H9 (cell line): Measurements from ENCODE around the gene WDR12. TPM values are rescaled to one million over a fixed set of nuclear protein-coding genes. Genes with fewer than 3 reads are reported as not detected.

Experiments used
- DNase-seq: peaks from one replicate; pipeline ENCODE4 v3.0.0-alpha.2; 2017
- H2AFZ ChIP-seq: one replicate; pipeline ENCODE4 v1.6.1; 2013; ENCODE audit warnings: mild to moderate bottlenecking, low read length, control low read depth, moderate library complexity
- H2AK5ac ChIP-seq: 2 replicates; pipeline ENCODE4 v1.6.1; 2013; ENCODE audit warnings: low read length, control low read depth, mixed read lengths; ENCODE audit not compliant: insufficient read length
- H2BK120ac ChIP-seq: one replicate; pipeline ENCODE4 v1.6.1; 2013; ENCODE audit warnings: low read depth, mild to moderate bottlenecking, low read length, control low read depth, inconsistent platforms; ENCODE audit not compliant: poor library complexity, severe bottlenecking
- H2BK12ac ChIP-seq: 2 replicates; pipeline ENCODE4 v1.6.1; 2013; ENCODE audit warnings: low read length, control low read depth, mixed read lengths, low read depth; ENCODE audit not compliant: insufficient read length
- H2BK15ac ChIP-seq: 2 replicates; pipeline ENCODE4 v1.6.1; 2013; ENCODE audit warnings: low read depth, low read length, control low read depth
- H2BK20ac ChIP-seq: one replicate; pipeline ENCODE4 v1.6.1; 2013; ENCODE audit warnings: low read depth, mild to moderate bottlenecking, low read length, control low read depth, inconsistent platforms; ENCODE audit not compliant: poor library complexity, severe bottlenecking
- H2BK5ac ChIP-seq: 2 replicates; pipeline ENCODE4 v1.6.1; 2013; ENCODE audit warnings: low read length, control low read depth, mixed read lengths; ENCODE audit not compliant: insufficient read length
- H3K14ac ChIP-seq: 2 replicates; pipeline ENCODE4 v1.6.1; 2013; ENCODE audit warnings: low read length, control low read depth; ENCODE audit not compliant: insufficient read depth
- H3K18ac ChIP-seq: 2 replicates; pipeline ENCODE4 v1.6.1; 2013; ENCODE audit warnings: low read depth, mild to moderate bottlenecking, mixed read lengths, low read length, control low read depth; ENCODE audit not compliant: insufficient read length
- H3K23ac ChIP-seq: 2 replicates; pipeline ENCODE4 v1.6.1; 2013; ENCODE audit warnings: low read length, control low read depth, mixed read lengths, low read depth; ENCODE audit not compliant: insufficient read length
- H3K23me2 ChIP-seq: 2 replicates; pipeline ENCODE4 v1.6.1; 2013; ENCODE audit warnings: low read depth, mild to moderate bottlenecking, mixed read lengths, low read length, control low read depth; ENCODE audit not compliant: insufficient read length, poor library complexity, severe bottlenecking
- H3K27ac ChIP-seq: 2 replicates; pipeline ENCODE4 v1.5.1; 2013; ENCODE audit warnings: low read length, control low read depth, mixed read lengths, low read depth; ENCODE audit not compliant: insufficient read length
- H3K27me3 ChIP-seq: 2 replicates; pipeline ENCODE4 v1.6.1; 2013; ENCODE audit warnings: low read length, control low read depth, inconsistent platforms; ENCODE audit not compliant: insufficient read depth
- H3K4ac ChIP-seq: 2 replicates; pipeline ENCODE4 v1.6.1; 2013; ENCODE audit warnings: low read depth, mild to moderate bottlenecking, control low read depth, inconsistent platforms, low read length, moderate library complexity
- H3K4me1 ChIP-seq: 2 replicates; pipeline ENCODE4 v1.6.1; 2013; ENCODE audit warnings: low read length, control low read depth, inconsistent platforms; ENCODE audit not compliant: insufficient read depth
- H3K4me2 ChIP-seq: 2 replicates; pipeline ENCODE4 v1.6.1; 2013; ENCODE audit warnings: low read length, control low read depth, mixed read lengths; ENCODE audit not compliant: insufficient read length, insufficient read depth
- H3K56ac ChIP-seq: 2 replicates; pipeline ENCODE4 v1.6.1; 2013; ENCODE audit warnings: low read depth, mild to moderate bottlenecking, mixed read lengths, low read length, control low read depth; ENCODE audit not compliant: insufficient read length
- H3K79me1 ChIP-seq: 2 replicates; pipeline ENCODE4 v1.6.1; 2013; ENCODE audit warnings: low read depth, mild to moderate bottlenecking, moderate library complexity, low read length, control low read depth, inconsistent platforms; ENCODE audit not compliant: insufficient read depth, poor library complexity, severe bottlenecking
- H3K79me2 ChIP-seq: 2 replicates; pipeline ENCODE4 v1.6.1; 2013; ENCODE audit warnings: low read length, control low read depth, inconsistent platforms; ENCODE audit not compliant: insufficient read depth
- H3K9ac ChIP-seq: 2 replicates; pipeline ENCODE4 v1.6.1; 2013; ENCODE audit warnings: low read length, control low read depth, mixed read lengths; ENCODE audit not compliant: insufficient read length; ENCODE audit errors: extremely low read depth
- H3K9me3 ChIP-seq: one replicate; pipeline ENCODE4 v1.6.1; 2013; ENCODE audit warnings: low read depth, low read length, inconsistent platforms; ENCODE audit not compliant: control insufficient read depth
- H3T11ph ChIP-seq: one replicate; pipeline ENCODE4 v1.6.1; 2013; ENCODE audit warnings: mild to moderate bottlenecking, low read length, control low read depth, inconsistent platforms
- H4K20me1 ChIP-seq: one replicate; pipeline ENCODE4 v1.6.1; 2013; ENCODE audit not compliant: control insufficient read depth, insufficient read length, insufficient read depth
- H4K5ac ChIP-seq: 2 replicates; pipeline ENCODE4 v1.6.1; 2013; ENCODE audit warnings: low read depth, mild to moderate bottlenecking, mixed read lengths, low read length, control low read depth; ENCODE audit not compliant: insufficient read length
- H4K8ac ChIP-seq: replicated peaks from 2 replicates; pipeline ENCODE4 v1.6.1; 2013; ENCODE audit warnings: low read length, control low read depth, mixed read lengths, low read depth; ENCODE audit not compliant: insufficient read length
- H4K91ac ChIP-seq: 2 replicates; pipeline ENCODE4 v1.6.1; 2013; ENCODE audit warnings: low read depth, mild to moderate bottlenecking, moderate library complexity, mixed read lengths, low read length, control low read depth; ENCODE audit not compliant: insufficient read length
- H3K27ac Mint-ChIP-seq, 3 experiments: 2 replicates in 2 of 3; 3 replicates in 1 of 3; pipeline ENCODE4 v1.8.0; 2020 to 2021; ENCODE audit warnings: mixed read lengths in 3 of 3, mild to moderate bottlenecking in 1 of 3, moderate library complexity in 1 of 3
- H3K27me3 Mint-ChIP-seq: 2 replicates; pipeline ENCODE4 v1.8.0; 2021; ENCODE audit warnings: low read depth, mild to moderate bottlenecking, moderate library complexity, mixed read lengths
- H3K36me3 Mint-ChIP-seq, 3 experiments: 2 replicates in 2 of 3; 3 replicates in 1 of 3; pipeline ENCODE4 v1.8.0; 2020 to 2021; ENCODE audit warnings: low read depth in 3 of 3, mixed read lengths in 3 of 3; ENCODE audit not compliant: insufficient read depth in 1 of 3
- H3K4me1 Mint-ChIP-seq, 2 experiments: 2 replicates each; pipeline ENCODE4 v1.8.0; 2020; ENCODE audit warnings: mixed read lengths in 2 of 2
- H3K4me3 Mint-ChIP-seq, 2 experiments: 2 replicates in 1 of 2; 3 replicates in 1 of 2; pipeline ENCODE4 v1.8.0; 2020 to 2021; ENCODE audit warnings: mild to moderate bottlenecking in 2 of 2, mixed read lengths in 2 of 2, moderate library complexity in 1 of 2
- H3K9me3 Mint-ChIP-seq, 2 experiments: 2 replicates in 1 of 2; 3 replicates in 1 of 2; pipeline ENCODE4 v1.8.0; 2020; ENCODE audit warnings: mild to moderate bottlenecking in 2 of 2, mixed read lengths in 2 of 2, moderate library complexity in 1 of 2
- CTCF ChIP-seq: fragments of 200-600 bp; sonication (generic); conservative IDR thresholded peaks from 3 replicates; pipeline ENCODE4 v1.8.0; 2021; ENCODE audit warnings: antibody characterized with exemption, mild to moderate bottlenecking
- WGBS: extraction: QIAGEN DNeasy Blood & Tissue Kit; methylation state at CpG from one replicate; pipeline ENCODE4 v1.1.7; 2013; ENCODE audit warnings: missing lambda C conversion rate, low lambda C conversion rate, mixed read lengths; ENCODE audit not compliant: insufficient read length; ENCODE audit errors: extremely low coverage; 5-methylcytosine and 5-hydroxymethylcytosine counted together
- total RNA-seq: library from RNA; stranded (reverse); gene quantifications from 2 replicates; pipeline ENCODE4 v1.2.1, GENCODE V29; 2021

The WDR12 gene
- total RNA-seq, 1 experiment from 2014 or later: 129 TPM

- H2BK120ac ChIP-seq: no peak overlapping the region
- peak overlapping the region; percentile 63 for H3K18ac ChIP-seq
- no peaks in the 10 kb centered on the region for H4K20me1 ChIP-seq
- H3T11ph ChIP-seq: no peak overlapping the region
- H2AFZ ChIP-seq: no peak overlapping the region
- no peaks in the 10 kb centered on the region for H3K79me2 ChIP-seq
- Mint-ChIP-seq H3K4me1 (peaks cover 10 to 11% of the 10 kb centered on the region in 2 experiments), H3K9me3 (no peaks in the 10 kb centered on the region), H3K27ac (peak overlapping the region; percentile 18 to 98 (median 77); a peak in 4 of 7 replicates), H3K27me3 (peaks cover 3% of the 10 kb centered on the region; the same call in 1 of the 2 replicates), H3K4me3 (peak overlapping the region; percentile 90 to 91), H3K36me3 (no peaks in the 10 kb centered on the region; a peak in 1 of 7 replicates)
- H3K9me3 ChIP-seq: no peaks in the 10 kb centered on the region
- H3K23ac ChIP-seq: no peak overlapping the region
- peak; percentile 72 for TF ChIP-seq CTCF
- no peaks in the 10 kb centered on the region for H3K4me1 ChIP-seq
- no peaks in the 10 kb centered on the region for H3K27me3 ChIP-seq
- no peak overlapping the region for H2BK12ac ChIP-seq
- peak overlapping the region; percentile 83 for H3K4me2 ChIP-seq
- no peaks in the 10 kb centered on the region for H3K79me1 ChIP-seq
- H3K23me2 ChIP-seq: peaks cover 5% of the 10 kb centered on the region
- H3K56ac ChIP-seq: no peak overlapping the region
- H3K27ac ChIP-seq: no peak overlapping the region
- H4K91ac ChIP-seq: no peak overlapping the region
- H2BK20ac ChIP-seq: no peak overlapping the region
- H3K4ac ChIP-seq: no peak overlapping the region
- H2BK15ac ChIP-seq: no peak overlapping the region
- no CpG with 5 or more reads among the region's 37 CpGs for WGBS
- no peak overlapping the region for H4K8ac ChIP-seq
- peak overlapping the region; percentile 51; the same call in 1 of the 2 replicates for H3K14ac ChIP-seq
- DNase-seq: peak; percentile 92
- H3K9ac ChIP-seq: peak overlapping the region; percentile 1
- no peak overlapping the region for H2AK5ac ChIP-seq
- H4K5ac ChIP-seq: no peak overlapping the region
- no peak overlapping the region for H2BK5ac ChIP-seq
Observed at GRCh38 chr2:202870431-202871299, 40.8 kb downstream of the WDR12 start.
